K562 (cell line): ENCODE data around the gene CASD1. TPM values are rescaled to one million over a fixed set of nuclear protein-coding genes. Genes with fewer than 3 reads are reported as not detected.

Source experiments
- ATAC-seq: fragments of 200-7000 bp; cut with Tn5 transposase; 3 replicates; pipeline ENCODE4 v1.9.1; 2020; ENCODE audit warnings: moderate library complexity
- BruUV-seq: library from RNA; stranded (reverse); fragments of 400-500 nt; replicated peaks from 2 replicates; lab custom pipeline; 2021; lab: Mats Ljungman, UMichigan
- CTCF ChIA-PET: fragments of 300-600 bp; formaldehyde crosslinking; extraction: SDS; loops from one replicate; lab custom pipeline; 2021; ENCODE audit warnings: low intra/inter-chr PET ratio; lab: Yijun Ruan, JAX
- POLR2A ChIA-PET: fragments of 300-600, 350-650 bp; sonication (Branson Sonifier 250); formaldehyde crosslinking; extraction: SDS; loops from one replicate; lab custom pipeline; 2021; ENCODE audit warnings: antibody characterized with exemption, inconsistent platforms; lab: Yijun Ruan, JAX
- DNase-seq, 4 experiments: peaks; one replicate each; pipeline versions ENCODE4 v3.0.0 to v3.0.0-alpha.2; 2011 to 2018; ENCODE audit warnings: low spot score in 3 of 4, mixed read lengths in 3 of 4; ENCODE audit errors: extremely low read depth in 1 of 4
- FAIRE-seq: peaks from 2 replicates; lab custom pipeline; 2011; peaks lifted over from hg19 to GRCh38; lab: Jason Lieb, UNC
- H2AFZ ChIP-seq: 2 replicates; pipeline ENCODE4 v1.6.0; 2011; ENCODE audit warnings: low read depth, low read length, control low read depth, inconsistent platforms
- H3K27ac ChIP-seq: fragments of 200-600 bp; 3 replicates; pipeline ENCODE4 v1.8.0; 2011; ENCODE audit warnings: low read depth, mild to moderate bottlenecking, control low read depth, inconsistent platforms, low read length, moderate library complexity, mixed read lengths; ENCODE audit errors: extremely low read depth
- H3K27me3 ChIP-seq, 2 experiments: fragments of 300-600 bp in 1 of 2; 2 replicates in 1 of 2; 3 replicates in 1 of 2; pipeline versions ENCODE4 v1.6.0 to v1.8.0; 2011; ENCODE audit warnings: inconsistent platforms in 2 of 2, low read length in 2 of 2, mild to moderate bottlenecking in 1 of 2, mixed read lengths in 1 of 2, moderate library complexity in 1 of 2; ENCODE audit not compliant: control insufficient read depth in 2 of 2, insufficient read depth in 2 of 2
- H3K36me3 ChIP-seq: fragments of 300-600 bp; 3 replicates; pipeline ENCODE4 v1.8.0; 2011; ENCODE audit warnings: mild to moderate bottlenecking, low read length, inconsistent platforms; ENCODE audit not compliant: control insufficient read depth, insufficient read depth
- H3K4me1 ChIP-seq, 2 experiments: fragments of 200-600 bp in 1 of 2; replicated peaks in 1 of 2; 2 replicates in 1 of 2; 3 replicates in 1 of 2; pipeline versions ENCODE4 v1.5.1 to v1.8.0; 2011; ENCODE audit warnings: inconsistent platforms in 2 of 2, low read length in 2 of 2, mild to moderate bottlenecking in 1 of 2, mixed read lengths in 1 of 2, moderate library complexity in 1 of 2; ENCODE audit not compliant: control insufficient read depth in 2 of 2, insufficient read depth in 2 of 2
- H3K4me2 ChIP-seq: 2 replicates; pipeline ENCODE4 v1.6.1; 2011; ENCODE audit warnings: low read length, control low read depth, inconsistent platforms, mixed read lengths; ENCODE audit not compliant: insufficient read depth
- H3K4me3 ChIP-seq: fragments of 200-600 bp; sonication (generic), shearing (Covaris generic); 2 replicates; pipeline ENCODE4 v1.5.1; 2016; ENCODE audit warnings: control low read depth, inconsistent platforms
- H3K79me2 ChIP-seq: fragments of 200-600 bp; 3 replicates; pipeline ENCODE4 v1.8.0; 2011; ENCODE audit warnings: low read length, inconsistent platforms; ENCODE audit not compliant: control insufficient read depth, insufficient read depth
- H3K9ac ChIP-seq, 2 experiments: 2 replicates each; pipeline versions ENCODE4 v1.6.0 to v1.6.1; 2011; ENCODE audit warnings: low read depth in 2 of 2, low read length in 2 of 2, control low read depth in 1 of 2, inconsistent platforms in 1 of 2, mild to moderate bottlenecking in 1 of 2, mixed read lengths in 1 of 2; ENCODE audit not compliant: insufficient read depth in 1 of 2
- H3K9me1 ChIP-seq: one replicate; pipeline ENCODE4 v1.6.0; 2011; ENCODE audit warnings: inconsistent platforms, mild to moderate bottlenecking, low read length, moderate library complexity; ENCODE audit not compliant: control insufficient read depth, insufficient read depth
- H3K9me3 ChIP-seq: replicated peaks from 2 replicates; pipeline ENCODE4 v1.5.1; 2011; ENCODE audit warnings: low read depth, low read length, inconsistent platforms; ENCODE audit not compliant: control insufficient read depth, insufficient read depth
- H4K20me1 ChIP-seq: replicated peaks from 2 replicates; pipeline ENCODE4 v1.6.1; 2011; ENCODE audit warnings: low read length, inconsistent platforms, mixed read lengths; ENCODE audit not compliant: control insufficient read depth, insufficient read depth
- ERF ChIP-seq: fragments of 450-650 bp; formaldehyde crosslinking; IDR thresholded peaks from 2 replicates; pipeline ENCODE4 v1.4.0; 2020; ENCODE audit warnings: mild to moderate bottlenecking, mixed read lengths
- EWSR1 ChIP-seq: fragments of 450-650 bp; IDR thresholded peaks from 2 replicates; pipeline ENCODE4 v1.6.1; 2018; ENCODE audit warnings: borderline replicate concordance, mild to moderate bottlenecking, low read depth, moderate library complexity; ENCODE audit not compliant: partially characterized antibody
- FOS ChIP-seq: IDR thresholded peaks from 3 replicates; pipeline ENCODE4 v1.6.1; 2011; ENCODE audit not compliant: insufficient read length; ENCODE audit errors: extremely low read depth
- GABPB2 ChIP-seq: fragments of 250-450 bp; sonication (Bioruptor Pico); conservative IDR thresholded peaks from 2 replicates; pipeline ENCODE4 v1.5.1; 2021; ENCODE audit warnings: mild to moderate bottlenecking
- TRIM28 ChIP-seq: fragments of 450-650 bp; IDR thresholded peaks from 2 replicates; pipeline ENCODE4 v1.6.1; 2017
- YY1 ChIP-seq, 3 experiments: IDR thresholded peaks; 2 replicates each; pipeline ENCODE4 v1.6.1; 2011; ENCODE audit warnings: low read length in 2 of 3, mild to moderate bottlenecking in 2 of 3, moderate library complexity in 2 of 3, borderline replicate concordance in 1 of 3, control low read depth in 1 of 3, low read depth in 1 of 3; ENCODE audit not compliant: insufficient read depth in 3 of 3, insufficient replicate concordance in 2 of 3, control insufficient read depth in 1 of 3, insufficient read length in 1 of 3; ENCODE audit errors: extremely low read depth in 1 of 3
- ZEB2 ChIP-seq: fragments of 450-650 bp; IDR thresholded peaks from 2 replicates; pipeline ENCODE4 v1.6.1; 2016
- ZNF384 ChIP-seq: IDR thresholded peaks from 2 replicates; pipeline ENCODE4 v1.6.1; 2012; ENCODE audit warnings: low read depth, low read length, improper control_type of control experiment
- ZNF507 ChIP-seq: conservative IDR thresholded peaks from 2 replicates; pipeline ENCODE4 v1.6.1; 2017; ENCODE audit warnings: missing genetic modification characterization, missing compliant biosample characterization
- ZNF75A ChIP-seq: fragments of 450-650 bp; formaldehyde crosslinking; IDR thresholded peaks from 2 replicates; pipeline ENCODE4 v1.4.0; 2020; ENCODE audit warnings: mild to moderate bottlenecking
- WGBS: fragments of 100-300 bp; shearing (Covaris generic); methylation state at CpG from one replicate; pipeline ENCODE4 v1.1.6; 2016; ENCODE audit warnings: low coverage, mixed read lengths; ENCODE audit not compliant: insufficient coverage; ENCODE audit errors: missing lambda C conversion rate; 5-methylcytosine and 5-hydroxymethylcytosine counted together
- in situ Hi-C: fragments of 300-500 bp; cut with MboI; formaldehyde crosslinking; loops from 4 replicates; pipeline ENCODE4 v1.15.0; 2018; ENCODE audit warnings: inconsistent platforms, mixed read lengths
- intact Hi-C: fragments of 100-400 bp; cut with micrococcal nuclease; formaldehyde crosslinking; loops from 2 replicates; pipeline ENCODE4 v1.14.2; 2022
- polyA plus RNA-seq, 8 experiments: library from polyadenylated mRNA; depleted of rRNA in 4 of 8; stranded (reverse) in 5 of 8; unstranded in 3 of 8; fragments of >200 nt; fragmentation: Nextera tagmentation in 2 of 8; fragmentation: Illumina TruSeq in 1 of 8; extraction: Ambion mirVana in 2 of 8; extraction: Trizol in 1 of 8; gene quantifications; 2 replicates each; pipeline versions ENCODE4 v1.2.1 to v1.2.3, GENCODE V29; 2011 to 2014; ENCODE audit warnings: inconsistent platforms in 1 of 8, missing spikeins in 1 of 8
- total RNA-seq, 7 experiments: library from RNA; depleted of rRNA in 6 of 7; stranded (reverse); fragments of >200 nt in 6 of 7; fragmentation: Illumina TruSeq in 2 of 7; extraction: Trizol in 2 of 7; gene quantifications; 2 replicates each; pipeline versions ENCODE4 v1.2.1 to v1.2.3, GENCODE V29; 2011 to 2021; ENCODE audit warnings: low replicate concordance in 1 of 7
- TF ChIP-seq, protein P1 (sequence below): sonication (generic); formaldehyde crosslinking; IDR thresholded peaks from 2 replicates; pipeline ENCODE4 v1.8.0; 2022; ENCODE audit warnings: mild to moderate bottlenecking, missing genetic modification reagents
- TF ChIP-seq, protein P2 (sequence below), 2 experiments: IDR thresholded peaks in 1 of 2; conservative IDR thresholded peaks in 1 of 2; 2 replicates each; pipeline ENCODE4 v1.6.1; 2016; ENCODE audit warnings: low read depth in 2 of 2, mild to moderate bottlenecking in 1 of 2, missing compliant biosample characterization in 1 of 2, missing genetic modification characterization in 1 of 2, moderate library complexity in 1 of 2

The CASD1 gene
- total and polyA plus RNA-seq, 9 of the 15 experiments (the other 6 are each of a cell fraction or from before 2014, with no cell fraction given) = 1.2 to 8.2 (median 4.8) TPM

DNA sequence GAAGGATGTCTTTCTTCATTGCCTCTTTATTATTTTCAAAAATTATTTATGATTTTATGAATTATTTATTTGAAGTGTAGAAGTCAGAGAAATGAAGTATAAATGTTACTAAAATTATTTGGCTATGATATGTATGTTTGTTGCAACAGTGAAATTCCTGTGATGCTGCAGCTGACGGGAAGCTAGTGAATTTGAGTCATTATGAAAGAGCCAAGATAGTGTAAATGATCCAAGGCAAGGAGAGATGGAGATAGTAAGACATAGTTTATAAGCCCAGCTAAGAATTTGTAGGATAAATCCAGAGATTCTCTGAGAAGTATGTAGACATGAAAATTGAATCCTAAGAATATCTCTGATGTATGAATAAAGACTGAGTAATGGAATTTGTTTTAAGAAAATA lies 30.8 kb downstream of the CASD1 start:
- CTCF ChIA-PET = no interaction called here
- ATAC-seq (no peak), FAIRE-seq (no peak), DNase-seq (no peak)
- BruUV-seq = no TSS peak
- H2AFZ ChIP-seq = no peak overlapping the region
- TF ChIP-seq GABPB2 (CRISPR knock-in tag) = no peak
- TF ChIP-seq ERF (CRISPR knock-in tag) = no peak
- TF ChIP-seq ZEB2 = no peak
- TF ChIP-seq ZNF384 = no peak
- TF ChIP-seq, protein P1, sequence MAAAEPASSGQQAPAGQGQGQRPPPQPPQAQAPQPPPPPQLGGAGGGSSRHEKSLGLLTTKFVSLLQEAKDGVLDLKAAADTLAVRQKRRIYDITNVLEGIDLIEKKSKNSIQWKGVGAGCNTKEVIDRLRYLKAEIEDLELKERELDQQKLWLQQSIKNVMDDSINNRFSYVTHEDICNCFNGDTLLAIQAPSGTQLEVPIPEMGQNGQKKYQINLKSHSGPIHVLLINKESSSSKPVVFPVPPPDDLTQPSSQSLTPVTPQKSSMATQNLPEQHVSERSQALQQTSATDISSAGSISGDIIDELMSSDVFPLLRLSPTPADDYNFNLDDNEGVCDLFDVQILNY = no peak
- no peak for TF ChIP-seq ZNF75A (CRISPR knock-in tag)
- TF ChIP-seq TRIM28 = no peak
- no peak for TF ChIP-seq ZNF507
- TF ChIP-seq EWSR1 = no peak
- TF ChIP-seq FOS = no peak
- TF ChIP-seq YY1 (IDR thresholded peaks at IDR 0.05; ENCODE audit: borderline replicate concordance in 1 of 3, control insufficient read depth in 1 of 3, extremely low read depth in 1 of 3, insufficient read depth in 3 of 3, insufficient read length in 1 of 3, insufficient replicate concordance in 2 of 3, low read depth in 1 of 3, low read length in 2 of 3) = no peak
- TF ChIP-seq, protein P2, sequence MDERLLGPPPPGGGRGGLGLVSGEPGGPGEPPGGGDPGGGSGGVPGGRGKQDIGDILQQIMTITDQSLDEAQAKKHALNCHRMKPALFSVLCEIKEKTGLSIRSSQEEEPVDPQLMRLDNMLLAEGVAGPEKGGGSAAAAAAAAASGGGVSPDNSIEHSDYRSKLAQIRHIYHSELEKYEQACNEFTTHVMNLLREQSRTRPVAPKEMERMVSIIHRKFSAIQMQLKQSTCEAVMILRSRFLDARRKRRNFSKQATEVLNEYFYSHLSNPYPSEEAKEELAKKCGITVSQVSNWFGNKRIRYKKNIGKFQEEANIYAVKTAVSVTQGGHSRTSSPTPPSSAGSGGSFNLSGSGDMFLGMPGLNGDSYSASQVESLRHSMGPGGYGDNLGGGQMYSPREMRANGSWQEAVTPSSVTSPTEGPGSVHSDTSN (CRISPR knock-in tag; IDR thresholded peaks at IDR 0.05; ENCODE audit: low read depth) = no peak
- TF ChIP-seq, protein P2 (tag; conservative IDR thresholded peaks at IDR 0.05; ENCODE audit: low read depth) = no peak
- TF ChIP-seq, all 486 proteins: peak for 0
- Histone ChIP-seq H4K20me1 (no peaks in the 10 kb centered on the region), H3K9me1 (no peaks in the 10 kb centered on the region), H3K4me3 (no peak overlapping the region), H3K4me2 (no peak overlapping the region), H3K79me2 (no peaks in the 10 kb centered on the region), H3K9me3 (no peaks in the 10 kb centered on the region), H3K27ac (no peak overlapping the region), H3K9ac (no peak overlapping the region), H3K27me3 (no peaks in the 10 kb centered on the region), H3K4me1 (no peaks in the 10 kb centered on the region), H3K36me3 (peaks cover 3% of the 10 kb centered on the region; the same call in 1 of the 3 replicates)
- intact Hi-C loops = no loop called here
- in situ Hi-C loops = no loop called here
- 48% methylated on average over 1 of the region's 1 CpG for WGBS
- POLR2A ChIA-PET = no interaction called here
